HG03575 (cell line): Measurements from ENCODE around the gene LMF2.

Experiments
- ATAC-seq: cut with Tn5 transposase; IDR thresholded peaks from one replicate; pipeline ENCODE4 v1.9.1; 2021; ENCODE audit not compliant: unreplicated experiment, insufficient number of reproducible peaks, low FRiP score; ENCODE audit errors: extremely low read depth

LMF2 gene

GRCh38 chr22:50471197-50471847, 36.2 kb downstream of the LMF2 start:
- ATAC-seq: no peak

GRCh38 chr22:50470491-50470890, 37.0 kb downstream of the LMF2 start:
- ATAC-seq: no peak

GRCh38 chr22:50469377-50470305, 37.9 kb downstream of the LMF2 start:
- no peak for ATAC-seq

GRCh38 chr22:50468626-50469025, 38.9 kb downstream of the LMF2 start:
- ATAC-seq: no peak

- no peak for ATAC-seq
Observed at GRCh38 chr22:50467773-50468440, 39.6 kb downstream of the LMF2 start.

- no peak for ATAC-seq
Observed at GRCh38 chr22:50467341-50467740, 40.2 kb downstream of the LMF2 start.

GRCh38 chr22:50465066-50465930, 42.2 kb downstream of the LMF2 start:
- ATAC-seq: no peak

- no peak for ATAC-seq
Observed at GRCh38 chr22:50464451-50464850, 43.1 kb downstream of the LMF2 start.

- ATAC-seq: no peak
Observed at GRCh38 chr22:50463188-50463900, 44.2 kb downstream of the LMF2 start.

- ATAC-seq: no peak
Observed at GRCh38 chr22:50461979-50462540, 45.4 kb downstream of the LMF2 start.

GRCh38 chr22:50461536-50461935, 46.0 kb downstream of the LMF2 start:
- no peak for ATAC-seq

GRCh38 chr22:50460938-50461337, 46.6 kb downstream of the LMF2 start:
- ATAC-seq: no peak

- no peak for ATAC-seq
Observed at GRCh38 chr22:50459496-50460140, 47.9 kb downstream of the LMF2 start.

- no peak for ATAC-seq
Observed at GRCh38 chr22:50459016-50459415, 48.5 kb downstream of the LMF2 start.

GRCh38 chr22:50456466-50457234, 50.9 kb downstream of the LMF2 start:
- ATAC-seq: no peak

- no peak for ATAC-seq
Observed at GRCh38 chr22:50456026-50456425, 51.5 kb downstream of the LMF2 start.

GRCh38 chr22:50455201-50455600, 52.3 kb downstream of the LMF2 start:
- no peak for ATAC-seq
